NCI-H1436 (cell line): ENCODE measurements around the gene ESR2.
"Not testable (repeated sequence)": the region's sequence is repeated elsewhere in the genome, so short reads cannot be mapped to it uniquely, and the experiment has no call there.

ENCODE experiments used
- DNase-seq: peaks from one replicate; lab custom pipeline; 2025; lab: John Stamatoyannopoulos, UW

The ESR2 gene

DNA sequence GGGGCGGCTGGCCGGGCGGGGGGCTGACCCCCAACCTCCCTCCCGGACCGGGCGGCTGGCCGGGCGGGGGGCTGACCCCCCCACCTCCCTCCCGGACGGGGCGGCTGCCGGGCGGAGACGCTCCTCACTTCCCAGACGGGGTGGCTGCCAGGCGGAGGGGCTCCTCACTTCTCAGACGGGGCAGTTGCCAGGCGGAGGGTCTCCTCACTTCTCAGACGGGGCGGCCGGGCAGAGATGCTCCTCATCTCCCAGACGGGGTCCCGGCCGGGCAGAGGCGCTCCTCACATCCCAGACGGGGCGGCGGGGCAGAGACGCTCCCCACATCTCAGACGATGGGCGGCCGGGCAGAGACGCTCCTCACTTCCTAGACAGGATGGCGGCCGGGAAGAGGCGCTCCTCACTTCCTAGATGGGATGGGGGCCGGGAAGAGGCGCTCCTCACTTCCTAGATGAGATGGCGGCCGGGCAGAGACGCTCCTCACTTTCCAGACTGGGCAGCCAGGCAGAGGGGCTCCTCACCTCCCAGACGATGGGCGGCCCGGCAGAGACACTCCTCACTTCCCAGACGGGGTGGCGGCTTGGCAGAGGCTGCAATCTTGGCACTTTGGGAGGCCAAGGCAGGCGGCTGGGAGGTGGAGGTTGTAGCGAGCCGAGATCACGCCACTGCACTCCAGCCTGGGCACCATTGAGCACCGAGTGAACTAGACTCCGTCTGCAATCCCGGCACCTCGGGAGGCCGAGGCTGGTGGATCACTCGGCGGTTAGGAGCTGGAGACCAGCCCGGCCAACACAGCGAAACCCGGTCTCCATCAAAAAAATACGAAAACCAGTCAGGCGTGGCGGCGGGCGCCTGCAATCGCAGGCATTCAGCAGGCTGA lies 256.1 kb downstream of the ESR2 start:
- not testable (repeated sequence) for DNase-seq

DNA sequence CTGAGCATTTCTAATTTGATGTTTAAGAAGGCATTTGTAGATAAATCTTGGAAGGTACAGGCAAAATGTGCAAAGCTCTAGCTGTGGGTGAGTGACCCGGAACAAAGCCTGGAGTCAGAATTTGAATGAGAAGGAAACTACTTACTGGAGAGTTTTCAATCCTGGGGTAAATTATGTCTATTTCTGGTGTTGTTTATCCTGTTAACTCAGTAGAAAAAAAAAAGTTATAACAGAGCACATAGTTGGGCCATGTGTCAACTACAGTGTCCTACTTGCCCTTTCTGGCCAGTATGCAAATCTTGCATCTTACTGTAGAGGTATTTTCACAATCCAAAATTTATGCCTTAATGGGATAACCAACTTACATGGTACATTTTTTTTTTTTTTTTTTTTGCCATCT lies 259.0 kb downstream of the ESR2 start:
- no peak for DNase-seq
